ENCODE data around the gene CUX1.

Gene CUX1

DNA sequence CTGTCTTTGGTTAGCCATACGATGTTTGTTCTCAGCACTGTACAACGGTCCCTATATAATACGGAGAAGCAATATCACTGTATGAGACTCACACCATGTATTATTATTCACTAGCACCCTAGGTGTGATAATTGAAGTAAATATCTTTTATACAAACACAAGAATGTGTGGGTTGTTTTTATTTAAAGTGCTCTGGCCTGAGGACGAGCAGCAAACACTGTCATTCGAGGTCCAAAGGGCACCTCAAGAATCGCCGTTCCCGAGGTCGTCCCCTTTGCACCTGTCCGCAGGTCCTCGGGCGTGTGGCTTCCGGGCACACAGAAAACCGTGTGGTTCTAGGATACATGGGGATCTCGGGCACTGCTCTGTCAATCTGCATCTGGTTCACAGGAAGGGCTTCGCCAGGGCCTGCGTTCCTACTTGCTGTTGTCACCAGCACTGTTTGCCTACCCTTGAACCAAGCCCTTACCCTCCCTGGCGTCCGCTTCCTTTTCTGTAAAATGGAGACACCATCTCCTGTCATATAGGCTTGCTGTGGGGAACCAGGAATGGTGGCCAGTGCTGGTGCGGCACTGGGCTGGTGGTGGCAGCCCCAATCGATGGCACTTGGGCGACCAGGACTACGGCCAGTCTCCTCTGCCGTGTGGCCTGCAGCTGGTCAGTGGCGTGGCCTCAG lies 440.8 kb downstream of the CUX1 start:
- no peak for DNase-seq

DNA sequence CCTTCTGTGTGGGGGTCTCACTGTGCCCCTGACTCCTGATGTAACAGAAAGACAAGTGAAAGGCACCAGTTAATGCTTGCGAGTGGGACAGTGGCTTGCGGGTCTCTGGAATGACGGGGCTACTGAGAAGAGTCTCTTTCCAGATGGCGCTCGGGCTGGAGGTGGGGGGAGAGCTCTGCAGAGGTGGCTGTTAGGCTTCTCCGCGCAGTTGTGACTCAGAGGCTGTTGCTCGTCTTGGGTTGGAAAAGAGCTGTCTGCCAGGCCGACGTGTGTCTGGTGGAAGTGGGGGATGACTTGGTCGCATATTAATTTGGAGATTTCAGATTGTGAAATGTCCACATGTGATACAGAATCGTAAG lies 441.3 kb downstream of the CUX1 start:
- no peak for DNase-seq

DNA sequence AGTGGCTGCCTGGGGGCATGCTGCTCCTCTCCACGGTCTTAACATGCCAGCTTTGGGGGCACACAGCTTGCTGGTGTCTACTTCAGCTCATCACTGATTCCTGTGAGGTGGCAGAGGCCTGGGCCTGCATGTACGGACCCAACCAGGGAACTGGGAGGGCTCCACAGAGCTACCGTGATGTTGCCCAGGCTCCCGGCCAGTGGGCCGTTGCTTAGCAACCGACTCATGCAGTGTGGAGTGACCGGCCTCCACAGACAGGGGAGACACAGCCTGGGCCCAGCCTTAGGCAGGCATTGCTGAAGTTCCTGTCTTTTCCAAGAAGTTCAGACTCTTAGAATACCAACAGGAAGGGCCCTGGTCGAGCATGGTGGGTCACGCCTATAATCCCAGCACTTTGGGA lies 443.4 kb downstream of the CUX1 start:
- no peak for DNase-seq

DNA sequence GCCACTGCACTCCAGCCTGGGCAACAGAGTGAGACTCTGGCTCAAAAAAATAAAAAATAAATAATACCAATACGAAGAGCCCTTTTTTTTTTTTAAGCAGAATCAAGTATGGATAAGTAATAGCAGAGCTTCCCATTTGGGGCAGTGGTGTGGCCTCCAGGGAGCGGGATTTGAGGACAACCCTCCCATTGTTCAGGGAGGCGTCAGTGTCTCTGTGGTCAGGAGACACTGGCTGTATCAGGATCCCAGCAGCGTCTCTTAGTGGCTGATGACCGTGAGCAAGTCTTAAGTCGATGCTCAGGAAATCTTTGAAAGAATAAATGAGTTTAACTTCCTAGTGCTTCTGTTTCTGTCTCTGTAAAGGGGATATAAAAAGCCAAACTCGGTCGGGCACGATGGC lies 444.0 kb downstream of the CUX1 start:
- no peak for DNase-seq

DNA sequence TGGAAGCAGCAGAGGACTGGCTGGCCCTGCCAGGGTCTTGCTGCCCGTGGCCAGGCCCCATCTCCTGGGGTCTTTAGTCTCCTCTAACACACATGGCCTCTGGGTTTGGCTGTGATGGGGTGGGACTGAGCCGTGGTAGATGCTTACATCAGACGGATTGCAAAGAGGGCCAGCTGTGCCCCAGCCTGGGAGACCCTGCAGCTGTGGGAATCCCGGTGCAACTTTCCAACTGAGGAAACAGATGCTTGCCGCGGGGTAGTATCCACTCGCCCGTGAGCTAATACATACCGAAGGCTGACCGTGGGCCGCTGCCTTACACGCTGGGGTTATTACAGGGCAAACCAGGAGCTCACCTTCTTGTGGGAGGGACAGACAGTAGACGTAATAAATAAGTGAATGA lies 445.1 kb downstream of the CUX1 start:
- DNase-seq: no peak

DNA sequence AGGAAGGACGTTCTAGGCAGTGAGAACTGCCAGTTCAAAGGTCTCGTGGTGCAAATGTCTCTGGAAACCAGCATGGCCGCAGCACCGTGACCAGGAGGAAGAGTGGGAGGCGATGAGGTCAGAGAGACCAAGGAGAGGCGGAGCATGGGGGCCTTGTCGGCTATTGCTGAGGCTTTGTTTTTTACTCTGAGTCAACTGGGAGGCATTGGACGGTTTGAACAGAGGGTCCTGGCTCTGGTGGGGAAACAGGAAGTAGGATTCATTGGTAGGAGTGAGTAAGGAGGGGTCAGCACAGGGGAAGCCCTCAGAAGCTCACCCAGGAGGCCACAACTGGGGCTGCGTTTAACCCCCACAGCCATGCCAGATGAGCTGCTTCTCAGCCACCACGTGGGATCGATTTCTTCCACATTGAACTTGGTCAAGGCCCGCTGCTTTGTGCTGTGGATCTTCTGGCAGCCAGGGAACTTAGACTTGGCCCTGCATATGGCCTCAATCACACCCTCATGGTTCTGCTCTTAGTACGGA lies 447.0 kb downstream of the CUX1 start:
- no peak for DNase-seq

DNA sequence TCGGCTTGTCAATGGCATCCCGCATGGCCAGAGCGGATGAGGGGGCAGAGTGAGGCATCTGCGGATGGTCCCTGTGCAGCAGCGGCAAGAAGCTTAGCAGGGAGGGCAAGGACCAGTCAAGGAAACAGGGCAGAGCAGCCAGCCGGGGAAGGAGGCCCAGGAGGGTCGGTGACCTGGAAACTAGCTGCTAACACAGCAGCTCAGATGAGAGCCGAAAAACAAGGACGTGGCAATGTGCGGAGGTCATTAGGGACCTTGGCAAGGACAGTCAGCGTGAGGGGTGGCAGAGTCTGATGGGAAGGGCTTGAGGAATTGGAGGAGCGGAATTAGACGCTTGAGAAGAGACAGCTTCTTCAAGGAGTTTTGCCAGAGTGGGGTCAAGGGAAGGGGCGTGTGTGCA lies 449.1 kb downstream of the CUX1 start:
- no peak for DNase-seq

DNA sequence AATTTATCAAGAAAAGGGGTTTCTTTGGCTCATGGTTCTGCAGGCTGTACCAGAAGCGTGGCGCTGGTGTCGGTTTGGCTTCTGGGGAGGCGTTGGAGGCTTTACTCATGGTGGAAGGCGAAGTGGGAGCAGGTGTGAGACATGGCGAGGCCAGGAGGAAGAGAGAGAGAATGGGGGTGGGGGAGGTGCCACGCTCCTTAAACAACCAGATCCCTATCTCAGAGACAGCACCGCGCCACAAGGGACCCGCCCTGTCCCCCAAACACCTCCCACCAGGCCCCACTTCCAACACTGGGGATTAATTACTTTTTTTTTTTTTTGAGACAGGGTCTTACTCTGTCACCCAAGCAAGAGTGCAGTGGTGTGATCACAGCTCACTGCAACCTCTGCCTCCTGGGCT lies 451.2 kb downstream of the CUX1 start:
- DNase-seq: no peak

DNA sequence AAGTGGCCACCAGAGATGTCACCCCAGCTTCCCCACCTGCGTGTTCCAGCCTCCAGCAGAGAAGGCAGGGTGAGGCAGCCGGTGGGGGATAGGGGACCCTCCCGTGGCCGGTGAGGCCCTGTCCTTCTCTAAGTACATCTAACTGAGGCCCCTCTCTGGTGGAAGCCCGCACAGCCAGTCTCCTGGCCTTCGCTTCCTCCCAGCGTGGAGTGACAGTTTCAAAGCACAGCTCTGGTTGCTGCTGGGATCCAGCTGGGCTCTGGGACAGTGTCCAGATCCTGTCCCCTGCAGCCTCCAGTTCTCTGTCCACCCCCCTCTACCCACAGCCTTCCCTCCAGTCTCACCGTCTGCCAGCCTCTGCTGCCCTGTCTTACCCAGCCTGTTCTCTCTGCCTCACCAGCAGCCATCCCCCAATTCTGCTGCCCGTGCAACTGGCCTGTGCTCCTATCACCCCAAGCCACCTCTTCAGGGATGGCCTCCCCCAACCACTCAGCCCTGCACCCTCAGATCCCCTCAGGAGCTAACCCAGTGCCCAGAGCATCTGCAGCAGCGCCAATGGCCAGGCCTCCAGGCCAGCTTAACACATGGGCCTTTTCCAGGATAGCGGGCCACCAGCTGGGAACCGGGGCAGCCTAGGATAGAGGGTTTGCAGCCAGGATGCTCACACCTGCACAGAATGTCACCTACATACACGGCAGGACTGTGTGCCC lies 452.9 kb downstream of the CUX1 start:
- DNase-seq: no peak

DNA sequence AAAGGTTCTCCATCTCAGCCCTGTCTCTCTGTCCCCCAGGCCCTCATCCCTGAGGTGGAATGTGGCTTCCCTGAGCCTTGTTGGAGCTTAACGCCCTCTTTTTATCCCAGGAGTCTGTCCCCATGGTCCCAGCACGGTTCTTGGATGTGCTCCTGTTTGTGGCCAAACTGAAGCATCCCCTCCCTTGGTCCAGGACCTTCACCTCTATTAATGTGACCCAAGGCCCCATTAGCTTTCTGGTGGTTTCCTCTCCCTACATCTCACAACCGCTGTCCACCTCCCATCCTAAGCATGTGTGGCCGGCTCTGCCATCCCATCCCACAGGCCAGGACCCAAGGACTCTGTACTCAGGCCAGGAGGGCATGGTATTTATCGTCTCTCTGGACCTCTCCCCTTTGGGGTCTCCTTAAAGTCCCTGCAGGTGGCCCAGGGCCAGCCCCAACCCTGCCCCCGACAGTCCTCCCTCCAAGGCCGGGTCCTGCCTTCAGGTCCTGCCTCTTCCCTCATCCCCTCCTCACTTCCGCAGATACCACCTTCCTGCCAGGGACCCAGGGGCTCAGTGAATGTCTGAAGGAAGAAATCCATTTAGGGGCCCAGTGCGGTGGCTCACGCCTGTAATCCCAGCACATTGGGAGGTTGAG lies 453.9 kb downstream of the CUX1 start:
- DNase-seq: no peak

DNA sequence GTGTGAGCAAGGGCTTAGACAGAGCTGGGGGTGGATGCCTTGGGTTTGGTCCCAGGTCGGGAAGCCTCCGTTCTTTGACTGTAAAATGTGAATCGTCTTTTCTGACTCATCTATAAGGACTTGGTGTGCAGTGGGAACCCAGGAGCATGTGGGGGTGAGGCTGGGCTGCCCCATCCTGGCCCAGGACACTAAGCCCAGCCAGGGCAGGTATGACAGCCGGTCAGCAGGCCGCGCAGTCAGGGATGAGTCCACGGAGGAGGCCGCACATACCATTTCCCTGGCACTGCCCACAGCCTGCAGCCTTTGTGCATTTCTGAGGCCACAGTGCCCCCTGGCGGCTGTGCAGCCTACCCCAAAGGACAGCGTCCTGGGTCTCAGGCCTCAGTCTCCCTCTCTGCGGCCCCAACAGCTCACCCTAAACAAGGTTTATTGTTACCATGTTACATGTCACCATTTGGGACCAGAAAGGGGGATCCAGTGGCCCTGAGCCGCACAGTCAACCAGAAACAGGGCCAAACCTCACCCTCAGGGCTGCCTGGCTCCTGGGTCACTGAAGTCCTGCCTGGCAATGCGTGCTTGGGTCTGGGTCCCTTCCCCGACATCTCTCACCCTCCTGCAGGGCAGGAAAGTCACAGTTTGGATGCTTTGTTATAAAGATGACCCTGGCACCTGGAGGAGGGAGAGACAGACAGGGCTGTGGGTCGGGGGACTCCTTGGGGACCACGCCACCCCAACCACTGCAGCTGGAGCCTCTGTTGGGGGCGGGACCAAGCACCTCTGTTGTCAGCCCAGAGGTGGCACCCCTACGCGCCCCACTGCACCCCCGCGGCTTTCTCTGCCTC lies 454.9 kb downstream of the CUX1 start:
- DNase-seq: peak; percentile 29

DNA sequence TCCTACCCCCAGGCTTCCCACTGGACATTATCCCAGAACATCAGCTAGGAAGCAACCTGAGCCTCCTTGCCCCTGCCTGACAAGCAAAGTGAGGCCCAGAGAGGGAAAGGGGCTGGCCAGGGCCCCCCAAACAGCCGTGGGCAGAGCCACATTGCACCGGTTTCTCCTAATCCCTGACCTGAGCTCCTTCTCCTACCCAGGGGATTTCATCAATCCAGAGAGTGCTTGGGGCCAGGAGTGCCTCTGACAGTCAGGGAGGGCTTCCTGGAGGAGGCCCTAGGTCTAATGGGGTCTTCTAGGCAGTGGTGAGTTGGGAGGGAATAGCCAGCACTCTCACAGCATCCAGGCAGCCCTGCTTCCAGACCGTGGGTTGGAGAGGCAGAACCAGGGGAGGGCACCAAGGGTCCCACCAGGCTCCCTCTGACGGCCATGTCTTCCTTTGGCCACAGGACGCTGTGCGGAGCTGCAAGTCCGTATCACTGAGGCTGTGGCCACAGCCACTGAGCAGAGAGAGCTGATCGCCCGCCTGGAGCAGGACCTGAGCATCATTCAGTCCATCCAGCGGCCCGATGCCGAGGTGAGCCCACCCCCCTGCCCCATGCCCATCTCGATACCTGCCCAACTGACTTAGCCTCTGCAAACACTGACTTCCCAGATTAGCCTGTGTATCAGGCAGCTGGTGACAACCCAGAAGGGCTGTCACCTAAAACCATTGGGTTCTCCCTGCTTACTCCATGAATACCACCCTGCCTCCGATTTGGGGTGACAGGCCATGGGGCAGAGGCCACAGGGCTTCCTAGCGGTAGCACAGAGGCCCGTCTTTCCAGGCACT lies 455.7 kb downstream of the CUX1 start:
- no peak for DNase-seq

DNA sequence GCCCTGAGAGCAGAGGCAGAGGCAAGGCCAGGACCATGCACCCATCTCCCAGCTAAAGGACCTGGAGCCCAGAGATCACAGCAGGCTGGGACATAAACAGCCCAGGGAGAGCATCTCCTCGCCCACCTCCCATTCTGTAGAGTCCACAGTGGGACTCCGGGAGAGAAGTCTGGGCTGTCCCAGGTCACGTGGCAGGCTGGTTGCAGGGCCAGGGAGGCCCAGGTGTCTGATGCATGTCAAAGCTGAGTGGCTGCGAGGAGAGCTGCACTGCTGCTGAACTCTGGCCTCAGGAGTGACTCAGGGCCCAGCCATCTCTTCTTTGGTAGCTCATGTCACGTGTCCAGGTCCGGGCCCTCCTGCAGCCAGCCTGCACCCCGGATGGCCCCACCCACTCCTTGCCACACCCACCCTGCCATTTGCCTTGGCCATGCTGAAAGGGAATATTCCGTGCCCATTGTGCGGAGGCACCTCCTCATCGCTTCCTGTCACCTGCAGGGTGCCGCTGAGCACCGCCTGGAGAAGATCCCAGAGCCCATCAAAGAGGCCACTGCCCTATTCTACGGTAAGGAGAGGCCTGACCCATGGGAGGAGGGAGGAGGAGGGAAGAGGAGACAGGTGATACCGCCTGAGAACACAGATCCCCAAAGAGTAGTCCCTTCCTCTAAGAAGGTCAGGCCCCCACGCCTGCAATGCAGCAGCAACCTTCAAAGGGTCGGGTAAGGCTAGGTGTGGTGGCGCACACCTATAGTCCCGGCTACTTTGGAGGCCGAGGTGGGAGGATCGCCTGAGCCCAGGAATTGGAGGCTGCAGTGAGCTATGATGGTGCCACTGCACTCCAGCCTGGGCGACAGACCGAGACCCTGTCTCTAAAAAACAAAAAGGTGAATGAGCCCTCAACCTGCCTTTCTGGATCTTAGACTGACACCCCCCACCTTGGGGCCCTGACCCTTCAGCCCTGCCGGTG lies 456.6 kb downstream of the CUX1 start:
- DNase-seq: no peak

DNA sequence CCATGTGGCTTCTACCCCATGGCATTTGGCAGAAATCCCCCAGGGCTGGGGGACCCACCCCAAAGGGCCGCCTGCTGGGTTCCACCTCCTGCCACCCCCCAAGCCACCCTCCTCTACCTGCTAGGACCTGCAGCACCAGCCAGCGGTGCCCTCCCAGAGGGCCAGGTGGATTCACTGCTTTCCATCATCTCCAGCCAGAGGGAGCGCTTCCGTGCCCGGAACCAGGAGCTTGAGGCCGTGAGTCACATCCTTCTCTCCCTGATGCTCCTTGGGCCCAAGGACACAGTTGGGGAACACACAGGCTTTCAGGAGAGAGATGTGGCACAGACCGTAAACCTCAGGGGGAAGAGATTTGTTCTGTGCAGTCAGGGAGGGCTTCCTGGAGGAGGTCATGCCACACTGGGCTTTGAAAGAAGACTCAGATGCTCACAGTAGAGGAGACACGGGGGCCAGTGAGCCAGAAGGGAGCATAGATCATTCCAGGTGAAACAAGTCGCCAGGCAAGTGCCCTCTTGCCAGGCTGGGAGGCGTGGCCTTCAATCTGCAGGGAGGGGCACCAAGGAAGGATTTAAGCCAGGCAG lies 457.8 kb downstream of the CUX1 start:
- no peak for DNase-seq

DNA sequence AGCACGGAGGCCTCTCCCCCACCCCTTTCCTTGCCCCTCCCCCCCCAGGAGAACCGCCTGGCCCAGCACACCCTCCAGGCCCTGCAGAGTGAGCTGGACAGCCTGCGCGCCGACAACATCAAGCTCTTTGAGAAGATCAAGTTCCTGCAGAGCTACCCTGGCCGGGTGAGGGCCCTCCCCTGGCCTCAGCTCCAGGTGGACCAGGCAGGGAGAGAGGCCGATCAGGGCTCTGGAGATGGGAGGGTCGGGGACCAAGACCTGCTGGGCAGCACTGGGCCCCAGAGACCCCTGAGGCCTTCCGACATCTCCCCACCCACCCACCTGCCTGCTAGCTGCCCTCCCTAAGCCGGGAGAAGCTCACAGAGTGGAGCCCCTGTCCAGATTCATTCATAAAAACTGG lies 460.5 kb downstream of the CUX1 start:
- no peak for DNase-seq

DNA sequence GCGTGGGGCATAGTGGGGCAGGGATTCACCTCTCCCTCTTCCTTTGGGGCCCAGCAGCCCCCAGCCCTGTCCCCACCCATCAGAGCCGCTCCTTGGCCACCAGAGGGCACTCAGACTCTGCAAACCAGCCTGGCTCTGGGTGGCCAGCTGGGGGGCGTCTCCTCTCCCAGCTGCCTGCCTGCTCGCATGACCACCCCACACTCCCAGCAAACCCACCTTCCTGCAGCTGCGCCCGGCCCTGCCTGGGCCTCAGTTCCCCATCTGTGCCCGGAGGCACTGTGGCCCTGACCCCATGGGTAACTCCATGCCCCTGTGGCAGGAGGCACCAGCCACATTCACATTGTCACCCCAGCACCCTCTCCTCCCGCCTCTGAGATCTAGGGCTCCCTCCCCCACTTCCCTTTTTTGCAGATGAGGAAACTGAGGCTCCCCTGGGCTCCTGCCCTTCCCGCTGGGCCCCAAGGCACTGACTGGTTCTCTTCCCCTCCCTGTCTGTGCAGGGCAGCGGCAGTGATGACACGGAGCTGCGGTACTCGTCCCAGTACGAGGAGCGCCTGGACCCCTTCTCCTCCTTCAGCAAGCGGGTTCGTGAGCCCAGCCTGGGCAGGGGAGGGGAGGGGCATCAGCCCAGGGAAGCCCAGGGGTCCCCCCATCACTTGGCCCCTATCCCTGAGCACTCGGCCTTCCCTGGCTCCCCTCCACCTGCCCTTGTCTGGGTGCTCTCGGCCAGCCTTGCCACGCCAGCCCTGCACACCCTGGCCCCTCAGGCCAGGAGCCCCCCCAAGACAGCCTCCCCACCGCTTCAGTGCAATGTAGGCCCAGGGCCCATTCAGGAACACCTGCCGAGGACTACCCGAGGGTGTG lies 462.3 kb downstream of the CUX1 start:
- DNase-seq: peak; percentile 65

DNA sequence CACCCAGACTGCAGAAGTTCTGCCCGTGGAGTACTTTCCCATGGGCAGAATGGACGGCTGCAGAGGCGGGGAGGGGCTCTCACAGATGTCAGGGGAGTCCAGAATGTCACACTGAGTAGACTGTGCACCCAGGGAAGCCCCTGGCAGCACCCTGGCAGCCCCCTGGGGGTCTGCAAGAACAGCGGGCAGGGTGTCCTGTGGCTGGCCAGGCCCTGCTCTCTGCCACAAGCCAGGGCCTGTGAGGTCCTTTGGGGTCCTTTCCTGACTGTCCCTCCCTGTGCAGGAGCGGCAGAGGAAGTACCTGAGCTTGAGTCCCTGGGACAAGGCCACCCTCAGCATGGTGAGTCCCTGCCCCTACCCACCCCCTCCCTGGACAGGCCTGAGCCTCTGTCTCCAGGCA lies 463.1 kb downstream of the CUX1 start:
- DNase-seq: no peak

DNA sequence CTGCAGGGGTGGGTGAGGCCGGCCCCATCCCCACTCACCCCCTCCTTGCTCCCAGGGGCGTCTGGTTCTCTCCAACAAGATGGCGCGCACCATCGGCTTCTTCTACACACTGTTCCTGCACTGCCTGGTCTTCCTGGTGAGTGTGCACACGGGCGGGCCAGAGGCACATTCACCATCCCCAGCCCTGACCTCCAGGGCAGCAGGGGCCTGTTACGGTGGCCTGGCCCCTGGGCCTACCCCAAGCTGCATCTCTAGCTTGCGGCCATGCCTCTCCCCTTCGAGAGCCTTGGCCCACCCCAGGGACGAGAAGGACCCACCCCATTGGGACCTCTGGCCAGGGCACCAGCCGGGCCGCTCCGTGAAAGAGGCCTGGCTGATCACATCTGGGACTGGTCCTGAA lies 464.4 kb downstream of the CUX1 start:
- no peak for DNase-seq

DNA sequence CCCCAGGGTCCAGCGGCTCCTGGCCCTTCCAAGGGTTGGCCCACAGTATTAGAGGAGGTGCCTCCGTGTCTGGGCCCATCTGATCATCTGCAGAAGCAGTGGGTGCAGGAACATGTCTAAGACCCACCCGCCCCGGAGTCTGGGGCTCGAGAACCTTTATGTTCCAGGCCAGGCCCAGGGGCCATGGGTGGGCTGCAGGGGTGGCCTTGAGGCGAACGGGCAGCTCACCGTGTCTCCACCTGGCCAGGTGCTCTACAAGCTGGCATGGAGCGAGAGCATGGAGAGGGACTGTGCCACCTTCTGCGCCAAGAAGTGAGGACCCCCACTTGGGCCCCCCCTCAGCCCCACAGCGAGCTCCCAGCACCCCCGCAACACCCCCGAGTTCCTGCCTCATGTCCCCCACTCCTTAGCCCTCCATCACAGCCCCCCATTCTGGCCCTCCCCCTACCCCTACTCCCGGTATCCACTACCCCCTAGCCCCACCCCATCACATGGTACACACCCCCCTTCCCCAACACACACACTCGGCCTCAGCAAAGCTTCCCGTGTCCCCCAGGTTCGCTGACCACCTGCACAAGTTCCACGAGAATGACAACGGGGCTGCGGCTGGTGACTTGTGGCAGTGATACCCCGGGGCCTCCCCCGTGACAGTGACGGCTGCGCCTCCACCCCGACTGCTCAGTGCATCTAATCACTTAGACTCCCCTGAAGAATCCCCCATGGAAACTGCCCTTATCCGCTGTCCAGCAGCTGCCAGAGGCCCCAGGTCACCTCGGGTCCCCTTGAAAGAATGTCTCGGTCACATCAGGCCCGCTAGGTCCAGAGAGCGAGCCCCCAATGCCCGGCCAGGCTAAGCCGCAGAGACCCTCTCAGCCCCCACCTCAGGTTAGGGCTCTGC lies 465.3 kb downstream of the CUX1 start:
- DNase-seq: no peak
